NCI-H1417 (cell line): Measurements from ENCODE around the gene SLC36A1.

Experiments
- DNase-seq, 3 experiments: peaks; one replicate each; lab custom pipeline; 2025; lab: John Stamatoyannopoulos, UW

Gene SLC36A1

GRCh38 chr5:151532416-151532815, 85.0 kb downstream of the SLC36A1 start:
- no peak for DNase-seq

DNA sequence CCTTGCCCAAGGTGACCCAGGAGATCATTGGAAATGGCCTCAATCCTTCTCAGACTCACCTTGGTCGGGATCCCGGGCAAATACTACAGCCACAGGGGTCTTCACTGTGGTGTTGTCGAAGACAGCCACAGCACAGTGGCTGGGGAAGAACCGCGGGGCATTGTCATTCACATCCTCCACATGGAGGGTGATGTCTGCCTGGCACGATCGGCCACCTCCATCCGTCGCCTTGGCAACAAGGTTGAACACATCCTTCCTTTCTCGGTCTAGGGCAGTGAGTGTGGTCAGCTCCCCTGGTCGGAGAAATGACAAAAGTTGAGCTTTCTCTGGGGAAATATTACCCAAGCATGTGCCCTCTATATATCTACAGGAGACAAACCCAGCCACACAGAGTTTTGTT, 86.9 kb downstream of the SLC36A1 start:
- no peak for DNase-seq

DNA sequence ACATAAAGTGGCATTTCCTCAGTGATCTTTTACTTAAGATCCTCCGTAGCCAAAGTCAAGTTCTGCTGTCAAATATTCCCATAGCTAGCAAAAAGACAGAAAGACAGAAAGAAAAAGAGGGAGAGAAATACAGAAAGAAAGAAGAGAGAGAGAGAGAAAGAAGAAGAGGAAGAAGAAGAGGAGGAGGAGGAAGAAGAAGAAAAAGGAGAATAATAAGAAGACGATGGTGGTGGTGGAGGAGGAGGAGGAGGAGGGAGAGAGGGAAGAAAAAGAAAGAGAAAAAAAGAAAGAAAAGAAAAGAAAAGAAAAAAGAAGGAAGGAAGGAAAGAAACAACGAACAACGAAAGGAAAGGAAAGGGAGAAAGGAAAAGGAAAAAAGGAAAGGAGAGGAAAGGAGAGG, 89.6 kb downstream of the SLC36A1 start:
- no peak for DNase-seq

- no peak for DNase-seq
These were observed 94.2 kb downstream of the SLC36A1 start for GRCh38 chr5:151541571-151541970.
